Ascending aorta (tissue), 2 donors: Measurements from ENCODE around the gene EXOC3L1. TPM values are rescaled to one million over a fixed set of nuclear protein-coding genes. Genes with fewer than 3 reads are reported as not detected.
A peak's percentile ranks its signal among the peaks of the same experiment; 100 is the strongest.

Source experiments
- DNase-seq, 2 donors: peaks; one replicate each; pipeline ENCODE4 v3.0.0-alpha.2; 2019; ENCODE audit warnings: low spot score in 2 of 2
- H3K27ac ChIP-seq, 2 donors: fragments of 200-600 bp; sonication (generic); one replicate each; pipeline ENCODE4 v1.5.1; 2016 to 2017; ENCODE audit warnings: mild to moderate bottlenecking in 1 of 2
- H3K27me3 ChIP-seq: fragments of 200-600 bp; sonication (generic); one replicate; pipeline ENCODE4 v1.5.1; 2017
- H3K36me3 ChIP-seq, 2 donors: fragments of 200-600 bp; sonication (generic); one replicate each; pipeline ENCODE4 v1.5.1; 2016
- H3K4me1 ChIP-seq, 2 donors: fragments of 200-600 bp; sonication (generic); one replicate each; pipeline ENCODE4 v1.5.1; 2016 to 2017; ENCODE audit warnings: mild to moderate bottlenecking in 1 of 2
- H3K4me3 ChIP-seq, 2 donors: fragments of 200-600 bp; sonication (generic); one replicate each; pipeline ENCODE4 v1.5.1; 2016 to 2017; ENCODE audit warnings: mild to moderate bottlenecking in 1 of 2
- H3K9me3 ChIP-seq, 2 donors: fragments of 200-600 bp; sonication (generic); one replicate each; pipeline ENCODE4 v1.5.1; 2016
- intact Hi-C: fragments of 100-400 bp; cut with DNase I; formaldehyde crosslinking; loops from one replicate; pipeline ENCODE4 v1.15.1; 2023
- total RNA-seq: library from RNA; depleted of rRNA; stranded (reverse); fragments of >200 nt; gene quantifications from one replicate; pipeline ENCODE4 v1.1.0, GENCODE V29; 2016
- TF ChIP-seq, protein P1 (sequence below), 3 experiments: fragments of 200-600 bp in 2 of 3; fragments of 450-650 bp in 1 of 3; sonication (generic) in 2 of 3; IDR thresholded peaks; one replicate each; pipeline ENCODE4 v1.5.1; 2016 to 2019; ENCODE audit warnings: antibody characterized with exemption in 3 of 3, mild to moderate bottlenecking in 1 of 3, moderate library complexity in 1 of 3

Gene EXOC3L1
- total RNA-seq, 1 donor from 2014 or later = 11.2 TPM

- no peak overlapping the region for H3K4me3 ChIP-seq
- H3K4me1 ChIP-seq = peaks cover 5 to 7% of the 10 kb centered on the region in 2 donors
- intact Hi-C loops = no loop called here
- DNase-seq = no peak
- TF ChIP-seq, protein P1, sequence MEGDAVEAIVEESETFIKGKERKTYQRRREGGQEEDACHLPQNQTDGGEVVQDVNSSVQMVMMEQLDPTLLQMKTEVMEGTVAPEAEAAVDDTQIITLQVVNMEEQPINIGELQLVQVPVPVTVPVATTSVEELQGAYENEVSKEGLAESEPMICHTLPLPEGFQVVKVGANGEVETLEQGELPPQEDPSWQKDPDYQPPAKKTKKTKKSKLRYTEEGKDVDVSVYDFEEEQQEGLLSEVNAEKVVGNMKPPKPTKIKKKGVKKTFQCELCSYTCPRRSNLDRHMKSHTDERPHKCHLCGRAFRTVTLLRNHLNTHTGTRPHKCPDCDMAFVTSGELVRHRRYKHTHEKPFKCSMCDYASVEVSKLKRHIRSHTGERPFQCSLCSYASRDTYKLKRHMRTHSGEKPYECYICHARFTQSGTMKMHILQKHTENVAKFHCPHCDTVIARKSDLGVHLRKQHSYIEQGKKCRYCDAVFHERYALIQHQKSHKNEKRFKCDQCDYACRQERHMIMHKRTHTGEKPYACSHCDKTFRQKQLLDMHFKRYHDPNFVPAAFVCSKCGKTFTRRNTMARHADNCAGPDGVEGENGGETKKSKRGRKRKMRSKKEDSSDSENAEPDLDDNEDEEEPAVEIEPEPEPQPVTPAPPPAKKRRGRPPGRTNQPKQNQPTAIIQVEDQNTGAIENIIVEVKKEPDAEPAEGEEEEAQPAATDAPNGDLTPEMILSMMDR (IDR thresholded peaks at IDR 0.05) = peak; percentile 38 to 52 (median 41)
- no peak overlapping the region for H3K27ac ChIP-seq
- no peaks in the 10 kb centered on the region for H3K9me3 ChIP-seq
- H3K27me3 ChIP-seq = no peaks in the 10 kb centered on the region
- peaks cover 60 to 68% of the 10 kb centered on the region in 2 donors for H3K36me3 ChIP-seq
These were observed 8.3 kb upstream of the EXOC3L1 start for GRCh38 chr16:67198238-67198734.

DNA sequence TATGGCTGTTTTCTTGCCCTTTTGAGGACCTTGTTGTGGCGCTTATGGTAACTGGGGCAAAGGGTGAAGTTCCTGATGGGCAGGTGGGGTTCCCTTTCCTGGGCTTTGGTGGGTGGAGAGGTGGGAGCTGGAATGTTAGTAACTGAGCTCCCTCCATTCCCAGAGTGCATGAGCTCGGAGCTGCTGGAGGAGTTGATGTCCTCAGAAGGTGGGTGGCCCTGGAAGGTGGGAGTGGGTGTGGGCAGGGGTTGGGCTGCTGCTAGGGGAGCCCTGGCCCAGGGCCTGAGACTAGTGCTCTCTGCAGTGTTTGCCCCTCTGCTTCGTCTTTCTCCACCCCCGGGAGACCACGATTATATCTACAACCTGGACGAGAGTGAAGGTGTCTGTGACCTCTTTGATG lies 7.8 kb upstream of the EXOC3L1 start:
- H3K9me3 ChIP-seq = no peaks in the 10 kb centered on the region
- no peak overlapping the region for H3K4me3 ChIP-seq
- intact Hi-C loops = no loop called here
- no peaks in the 10 kb centered on the region for H3K27me3 ChIP-seq
- TF ChIP-seq, protein P1 (IDR thresholded peaks at IDR 0.05) = no peak
- H3K4me1 ChIP-seq = peaks cover 11 to 13% of the 10 kb centered on the region in 2 donors
- no peak overlapping the region for H3K27ac ChIP-seq
- H3K36me3 ChIP-seq = peaks cover 55 to 63% of the 10 kb centered on the region in 2 donors
- no peak for DNase-seq

- TF ChIP-seq, protein P1 (IDR thresholded peaks at IDR 0.05) = no peak
- Histone ChIP-seq H3K9me3 (no peaks in the 10 kb centered on the region), H3K27ac (no peak overlapping the region), H3K27me3 (no peaks in the 10 kb centered on the region), H3K36me3 (peaks cover 46 to 55% of the 10 kb centered on the region in 2 donors), H3K4me3 (no peak overlapping the region), H3K4me1 (peaks cover 14 to 16% of the 10 kb centered on the region in 2 donors)
- no peak for DNase-seq
- intact Hi-C loops = no loop called here
These were observed 6.9 kb upstream of the EXOC3L1 start for GRCh38 chr16:67196881-67197280.

DNA sequence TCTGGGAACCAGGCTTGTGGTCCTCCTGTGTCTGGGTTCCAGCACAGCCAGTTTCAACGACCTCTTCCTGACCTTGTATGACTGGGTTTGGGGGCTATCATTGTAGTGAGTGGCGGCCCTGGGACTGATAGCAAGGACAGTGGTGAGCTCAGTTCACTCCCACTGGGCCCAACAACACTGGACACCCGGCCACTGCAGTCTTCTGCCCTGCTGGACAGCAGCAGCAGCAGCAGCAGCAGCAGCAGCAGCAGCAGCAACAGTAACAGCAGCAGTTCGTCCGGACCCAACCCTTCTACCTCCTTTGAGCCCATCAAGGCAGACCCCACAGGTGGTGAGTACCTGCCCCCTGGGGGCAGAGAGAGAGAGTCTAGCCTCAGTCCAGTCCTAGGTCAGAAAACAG lies 5.7 kb upstream of the EXOC3L1 start:
- DNase-seq = no peak
- Histone ChIP-seq H3K4me3 (no peak overlapping the region), H3K27me3 (no peaks in the 10 kb centered on the region), H3K27ac (no peak overlapping the region), H3K36me3 (peaks cover 40 to 46% of the 10 kb centered on the region in 2 donors), H3K4me1 (peaks cover 14 to 16% of the 10 kb centered on the region in 2 donors), H3K9me3 (no peaks in the 10 kb centered on the region)
- intact Hi-C loops = no loop called here
- TF ChIP-seq, protein P1 (IDR thresholded peaks at IDR 0.05) = no peak

DNA sequence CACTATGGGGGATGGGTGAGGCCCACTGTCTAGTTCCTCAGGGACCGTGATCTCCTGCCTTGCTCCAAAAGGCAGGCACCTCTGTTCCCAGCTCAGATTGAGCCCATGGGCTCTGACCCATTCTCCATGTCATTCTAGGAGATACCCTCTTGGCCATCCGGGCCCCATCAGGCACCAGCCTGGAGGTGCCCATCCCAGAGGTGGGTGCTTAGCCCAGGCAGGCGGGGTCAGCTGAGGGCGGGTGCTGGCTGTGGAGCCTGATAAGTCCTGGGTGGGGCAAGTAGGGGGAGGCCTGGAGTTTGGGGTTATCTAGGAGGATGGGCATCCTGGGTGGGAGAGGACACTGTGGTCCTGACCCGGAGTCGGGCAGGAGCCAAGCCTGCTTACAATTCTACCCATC lies 4.3 kb upstream of the EXOC3L1 start:
- no peaks in the 10 kb centered on the region for H3K9me3 ChIP-seq
- H3K4me1 ChIP-seq = peaks cover 14 to 16% of the 10 kb centered on the region in 2 donors
- TF ChIP-seq, protein P1 (IDR thresholded peaks at IDR 0.05) = no peak
- no peaks in the 10 kb centered on the region for H3K27me3 ChIP-seq
- H3K4me3 ChIP-seq = no peak overlapping the region
- peaks cover 40 to 44% of the 10 kb centered on the region in 2 donors for H3K36me3 ChIP-seq
- no peak overlapping the region for H3K27ac ChIP-seq
- DNase-seq = no peak
- intact Hi-C loops = no loop called here

GRCh38 chr16:67193536-67193935 lies 3.6 kb upstream of the EXOC3L1 start:
- intact Hi-C loops = loop anchor here (2.0 kb wide), 1 partner anchor 33 kb away; the partner anchor contains the start of gene TMEM208
- peaks cover 13 to 14% of the 10 kb centered on the region in 2 donors for H3K4me1 ChIP-seq
- H3K27me3 ChIP-seq = no peaks in the 10 kb centered on the region
- TF ChIP-seq, protein P1 (IDR thresholded peaks at IDR 0.05) = no peak
- peaks cover 40 to 44% of the 10 kb centered on the region in 2 donors for H3K36me3 ChIP-seq
- H3K27ac ChIP-seq = no peak overlapping the region
- H3K9me3 ChIP-seq = no peaks in the 10 kb centered on the region
- no peak for DNase-seq
- H3K4me3 ChIP-seq = peak overlapping the region; percentile 93 to 99
